Activated CD4-positive, alpha-beta memory T cell treated with anti-CD3 and anti-CD28 coated beads, Interleukin-2, amount 10 ng/mL, durations not matched to agents 7 days and 5 days (primary cell): ENCODE data around the gene POT1. TPM values are rescaled to one million over a fixed set of nuclear protein-coding genes. Genes with fewer than 3 reads are reported as not detected.

ENCODE experiments used
- CTCF ChIA-PET: fragments of 350-600 bp; sonication (Branson Sonifier 250); formaldehyde crosslinking; loops from one replicate; lab custom pipeline; 2021; ENCODE audit warnings: antibody characterized with exemption, inconsistent platforms; lab: Charles Lee
- POLR2A ChIA-PET: fragments of 350-600 bp; sonication (Branson Sonifier 250); formaldehyde crosslinking; loops from one replicate; lab custom pipeline; 2021; ENCODE audit warnings: antibody characterized with exemption; lab: Charles Lee
- DNase-seq: peaks from one replicate; pipeline ENCODE4 v3.0.0-alpha.2; 2020
- H3K27ac Mint-ChIP-seq: one replicate; pipeline ENCODE4 v1.8.0; 2021; ENCODE audit warnings: mild to moderate bottlenecking, mixed read lengths
- H3K27me3 Mint-ChIP-seq: one replicate; pipeline ENCODE4 v1.8.0; 2021; ENCODE audit warnings: mixed read lengths
- H3K36me3 Mint-ChIP-seq: one replicate; pipeline ENCODE4 v1.8.0; 2021; ENCODE audit warnings: low read depth, mixed read lengths
- H3K4me1 Mint-ChIP-seq: one replicate; pipeline ENCODE4 v1.8.0; 2021; ENCODE audit warnings: mixed read lengths
- H3K4me3 Mint-ChIP-seq: one replicate; pipeline ENCODE4 v1.8.0; 2021; ENCODE audit warnings: mild to moderate bottlenecking, mixed read lengths
- H3K9me3 Mint-ChIP-seq: one replicate; pipeline ENCODE4 v1.8.0; 2021; ENCODE audit warnings: mixed read lengths
- total RNA-seq, 2 experiments: library from RNA; stranded (reverse); gene quantifications; one replicate each; pipeline ENCODE4 v1.2.3, GENCODE V29; 2021

Gene POT1
- total RNA-seq, 2 experiments from 2014 or later = 27.3 to 28.9 TPM

- ChIA-PET POLR2A (no interaction called here), CTCF (no interaction called here)
- peaks cover 4% of the 10 kb centered on the region for H3K27me3 Mint-ChIP-seq
- no peaks in the 10 kb centered on the region for H3K36me3 Mint-ChIP-seq
- H3K4me3 Mint-ChIP-seq = no peak overlapping the region
- no peak for DNase-seq
- H3K4me1 Mint-ChIP-seq = peaks cover 2% of the 10 kb centered on the region
- no peaks in the 10 kb centered on the region for H3K9me3 Mint-ChIP-seq
- H3K27ac Mint-ChIP-seq = no peak overlapping the region
Measured at GRCh38 chr7:124934841-124935240, 5.2 kb upstream of the POT1 start.

- Mint-ChIP-seq H3K27me3 (no peaks in the 10 kb centered on the region), H3K9me3 (no peaks in the 10 kb centered on the region), H3K27ac (no peak overlapping the region), H3K36me3 (peaks cover 16% of the 10 kb centered on the region), H3K4me3 (no peak overlapping the region), H3K4me1 (peaks cover 32% of the 10 kb centered on the region)
- DNase-seq = no peak
- ChIA-PET POLR2A (interaction anchor here (1.2 kb wide), 1 partner anchor 10 kb away, joined by 3 read pairs; no protein-coding TSS in a partner anchor), CTCF (no interaction called here)
Measured at GRCh38 chr7:124930655-124931597, 1.3 kb upstream of the POT1 start.

DNA sequence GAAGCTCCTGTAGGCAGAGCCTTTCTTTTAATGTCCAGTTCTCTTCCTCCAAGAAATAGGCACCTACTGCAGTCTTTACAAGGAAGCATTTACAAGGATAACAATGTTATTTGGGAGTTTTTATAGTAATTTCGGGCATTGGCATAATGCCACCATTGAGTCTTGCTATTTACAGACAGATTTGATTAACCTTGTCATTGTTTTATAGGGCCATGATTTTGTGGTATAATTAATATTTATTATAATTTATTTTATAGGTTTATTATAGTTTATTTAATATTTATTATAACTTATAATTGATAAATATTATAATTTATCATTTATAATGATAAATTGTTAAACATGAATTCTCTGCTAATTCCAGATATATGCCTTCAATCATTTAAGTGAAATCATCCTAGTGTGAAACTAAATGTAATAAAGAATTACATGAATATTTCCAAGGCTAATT lies 573 bp upstream of the POT1 start:
- CTCF ChIA-PET = interaction anchor here (0.9 kb wide), 1 partner anchor 9 kb away, joined by 5 read pairs; no protein-coding TSS in a partner anchor
- Mint-ChIP-seq H3K36me3 (peaks cover 22% of the 10 kb centered on the region), H3K27ac (peak overlapping the region; percentile 87), H3K4me3 (peak overlapping the region; percentile 97), H3K27me3 (no peaks in the 10 kb centered on the region), H3K9me3 (no peaks in the 10 kb centered on the region), H3K4me1 (peaks cover 39% of the 10 kb centered on the region)
- POLR2A ChIA-PET = interaction anchor here (1.0 to 1.7 kb wide), 5 partner anchors 9 to 1373 kb away, joined by 3 to 9 read pairs (median 5); partner anchors contain the start of genes NDUFA5 and WASL
- DNase-seq = no peak

GRCh38 chr7:124924906-124925305 lies 4.7 kb downstream of the POT1 start:
- POLR2A ChIA-PET = no interaction called here
- no peak overlapping the region for H3K27ac Mint-ChIP-seq
- CTCF ChIA-PET = no interaction called here
- H3K27me3 Mint-ChIP-seq = no peaks in the 10 kb centered on the region
- peaks cover 37% of the 10 kb centered on the region for H3K36me3 Mint-ChIP-seq
- H3K4me1 Mint-ChIP-seq = peaks cover 60% of the 10 kb centered on the region
- no peak overlapping the region for H3K4me3 Mint-ChIP-seq
- DNase-seq = no peak
- H3K9me3 Mint-ChIP-seq = no peaks in the 10 kb centered on the region

DNA sequence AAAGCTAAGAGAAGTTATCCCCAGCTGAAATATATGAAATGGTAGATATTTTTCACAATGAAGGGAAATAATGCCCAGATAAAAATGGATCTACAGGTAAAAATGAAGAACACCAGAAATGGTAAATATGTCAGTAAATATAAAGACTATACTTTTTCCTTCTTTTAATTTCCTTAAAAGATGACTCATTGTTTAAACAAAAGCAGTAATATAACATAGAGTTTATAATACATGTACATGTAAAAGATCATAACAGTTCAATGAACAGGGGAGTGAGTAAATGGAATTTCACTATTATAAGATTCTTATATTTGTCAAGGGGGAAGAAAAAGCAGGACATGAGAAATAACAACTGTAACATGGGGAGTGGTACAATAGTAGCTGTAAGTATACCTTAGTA lies 7.4 kb downstream of the POT1 start:
- CTCF ChIA-PET = no interaction called here
- POLR2A ChIA-PET = no interaction called here
- no peaks in the 10 kb centered on the region for H3K9me3 Mint-ChIP-seq
- no peak for DNase-seq
- no peaks in the 10 kb centered on the region for H3K27me3 Mint-ChIP-seq
- peaks cover 27% of the 10 kb centered on the region for H3K36me3 Mint-ChIP-seq
- H3K4me1 Mint-ChIP-seq = peaks cover 44% of the 10 kb centered on the region
- H3K4me3 Mint-ChIP-seq = no peak overlapping the region
- no peak overlapping the region for H3K27ac Mint-ChIP-seq

- Mint-ChIP-seq H3K4me3 (no peak overlapping the region), H3K27me3 (no peaks in the 10 kb centered on the region), H3K4me1 (peaks cover 26% of the 10 kb centered on the region), H3K9me3 (no peaks in the 10 kb centered on the region), H3K27ac (no peak overlapping the region), H3K36me3 (peaks cover 20% of the 10 kb centered on the region)
- ChIA-PET POLR2A (interaction anchor here (1.9 kb wide), 1 partner anchor 10 kb away, joined by 9 read pairs; the partner anchor contains the start of gene POT1), CTCF (no interaction called here)
- no peak for DNase-seq
Measured at GRCh38 chr7:124919841-124920240, 9.8 kb downstream of the POT1 start.

- Mint-ChIP-seq H3K4me1 (peaks cover 16% of the 10 kb centered on the region), H3K9me3 (no peaks in the 10 kb centered on the region), H3K4me3 (no peak overlapping the region), H3K27me3 (no peaks in the 10 kb centered on the region), H3K36me3 (peaks cover 11% of the 10 kb centered on the region), H3K27ac (no peak overlapping the region)
- ChIA-PET CTCF (no interaction called here), POLR2A (no interaction called here)
- DNase-seq = no peak
Measured at GRCh38 chr7:124918662-124919061, 11.0 kb downstream of the POT1 start.

DNA sequence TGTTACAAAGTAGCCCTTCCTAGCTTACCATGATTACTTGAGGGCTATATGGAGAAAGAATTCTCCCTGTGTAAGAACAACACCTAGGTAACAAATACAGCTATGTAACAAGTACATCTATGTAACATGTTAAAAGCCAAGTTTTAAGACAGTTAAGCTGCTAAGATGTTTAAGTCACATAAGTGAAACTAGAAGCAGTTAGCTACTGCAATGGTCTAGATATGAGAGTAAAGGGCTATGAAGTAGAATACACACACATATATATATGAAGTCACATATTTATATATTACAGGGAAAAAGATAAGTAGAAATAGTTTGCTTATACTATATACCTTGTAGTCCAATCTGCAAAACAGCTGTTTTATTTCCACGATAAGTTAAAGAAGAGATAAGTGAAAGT lies 14.4 kb downstream of the POT1 start:
- Mint-ChIP-seq H3K9me3 (no peaks in the 10 kb centered on the region), H3K27me3 (no peaks in the 10 kb centered on the region), H3K4me1 (peaks cover 6% of the 10 kb centered on the region), H3K27ac (no peak overlapping the region), H3K4me3 (no peak overlapping the region), H3K36me3 (peaks cover 9% of the 10 kb centered on the region)
- DNase-seq = no peak
- POLR2A ChIA-PET = interaction anchor here (1.7 kb wide), 1 partner anchor 14 kb away, joined by 7 read pairs; the partner anchor contains the start of gene POT1
- CTCF ChIA-PET = no interaction called here

DNA sequence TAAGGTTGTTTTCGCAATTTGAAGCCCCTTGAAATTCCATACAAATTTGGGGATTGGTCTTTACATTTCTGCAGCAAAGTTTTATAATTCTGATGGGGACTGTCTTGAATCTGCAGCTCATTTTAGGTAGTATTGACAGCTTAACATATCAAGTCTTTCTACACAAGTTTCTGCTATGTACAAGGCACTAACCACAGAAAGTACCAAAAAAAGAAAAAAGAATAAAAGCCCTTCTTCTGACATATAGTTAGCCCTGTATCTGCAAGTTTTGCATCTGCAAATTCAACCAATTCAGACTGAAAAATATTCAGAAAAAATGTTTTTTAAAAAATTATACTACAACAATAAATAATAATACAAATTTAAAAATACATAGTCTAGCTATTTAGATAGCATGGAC lies 15.3 kb downstream of the POT1 start:
- H3K4me1 Mint-ChIP-seq = peaks cover 4% of the 10 kb centered on the region
- no peaks in the 10 kb centered on the region for H3K9me3 Mint-ChIP-seq
- peaks cover 9% of the 10 kb centered on the region for H3K36me3 Mint-ChIP-seq
- H3K4me3 Mint-ChIP-seq = no peak overlapping the region
- no peaks in the 10 kb centered on the region for H3K27me3 Mint-ChIP-seq
- no peak overlapping the region for H3K27ac Mint-ChIP-seq
- ChIA-PET CTCF (no interaction called here), POLR2A (no interaction called here)
- no peak for DNase-seq

GRCh38 chr7:124912972-124913371 lies 16.7 kb downstream of the POT1 start:
- Mint-ChIP-seq H3K9me3 (no peaks in the 10 kb centered on the region), H3K4me1 (peaks cover 3% of the 10 kb centered on the region), H3K27me3 (no peaks in the 10 kb centered on the region), H3K27ac (no peak overlapping the region), H3K36me3 (peaks cover 9% of the 10 kb centered on the region), H3K4me3 (no peak overlapping the region)
- CTCF ChIA-PET = no interaction called here
- DNase-seq = no peak
- POLR2A ChIA-PET = no interaction called here

DNA sequence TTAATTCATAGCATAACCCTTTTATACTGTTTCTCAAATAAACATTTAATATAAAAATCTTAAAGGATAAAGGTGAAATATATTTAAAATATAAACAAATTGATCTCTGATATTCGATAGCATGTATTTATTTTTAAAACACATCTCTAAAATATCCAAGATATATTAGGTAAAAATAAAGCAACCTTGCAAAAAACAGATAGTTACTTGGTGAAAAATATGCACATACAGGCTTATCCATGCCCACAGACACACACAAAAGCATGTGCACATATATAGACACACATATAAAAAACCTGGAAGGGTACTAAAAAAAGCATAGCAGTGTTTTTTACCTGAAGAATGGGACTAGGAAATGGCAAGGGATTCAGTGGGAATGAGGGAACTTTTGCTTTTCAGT lies 19.8 kb downstream of the POT1 start:
- Mint-ChIP-seq H3K27me3 (no peaks in the 10 kb centered on the region), H3K27ac (no peak overlapping the region), H3K9me3 (no peaks in the 10 kb centered on the region), H3K4me1 (no peaks in the 10 kb centered on the region), H3K4me3 (no peak overlapping the region), H3K36me3 (peaks cover 11% of the 10 kb centered on the region)
- CTCF ChIA-PET = no interaction called here
- DNase-seq = no peak
- POLR2A ChIA-PET = no interaction called here

- no peak overlapping the region for H3K27ac Mint-ChIP-seq
- ChIA-PET POLR2A (no interaction called here), CTCF (no interaction called here)
- no peak overlapping the region for H3K4me3 Mint-ChIP-seq
- H3K4me1 Mint-ChIP-seq = no peaks in the 10 kb centered on the region
- peaks cover 17% of the 10 kb centered on the region for H3K36me3 Mint-ChIP-seq
- no peaks in the 10 kb centered on the region for H3K9me3 Mint-ChIP-seq
- DNase-seq = no peak
- no peaks in the 10 kb centered on the region for H3K27me3 Mint-ChIP-seq
Measured at GRCh38 chr7:124908259-124908658, 21.4 kb downstream of the POT1 start.

- no peak for DNase-seq
- no peaks in the 10 kb centered on the region for H3K9me3 Mint-ChIP-seq
- ChIA-PET POLR2A (no interaction called here), CTCF (no interaction called here)
- H3K36me3 Mint-ChIP-seq = peaks cover 24% of the 10 kb centered on the region
- H3K4me3 Mint-ChIP-seq = no peak overlapping the region
- H3K4me1 Mint-ChIP-seq = no peaks in the 10 kb centered on the region
- no peaks in the 10 kb centered on the region for H3K27me3 Mint-ChIP-seq
- no peak overlapping the region for H3K27ac Mint-ChIP-seq
Measured at GRCh38 chr7:124907490-124907889, 22.1 kb downstream of the POT1 start.
